Measurements from ENCODE around the gene ACTRT2. TPM values are rescaled to one million over a fixed set of nuclear protein-coding genes. Genes with fewer than 3 reads are reported as not detected.

Gene ACTRT2
- total RNA-seq, 1 experiment from 2014 or later = not detected

GRCh38 chr1:3052501-3052900 is 31.2 kb downstream of the ACTRT2 start:
- Histone ChIP-seq H3K4ac (ENCODE audit: low read depth, low read length) (no peak overlapping the region), H2AFZ (ENCODE audit: low read length) (no peak overlapping the region), H3K4me2 (ENCODE audit: insufficient read depth, insufficient read length, low read length) (no peak overlapping the region), H3K27me3 (ENCODE audit: insufficient read depth, low read length) (no peaks in the 10 kb centered on the region), H2BK120ac (ENCODE audit: low read depth, low read length, poor library complexity, severe bottlenecking) (no peak overlapping the region), H3K4me1 (ENCODE audit: insufficient read depth, low read length) (no peaks in the 10 kb centered on the region), H3K9ac (ENCODE audit: extremely low read depth, insufficient read length, low read length) (no peak overlapping the region), H3K23me2 (ENCODE audit: insufficient read length, low read depth, low read length, poor library complexity, severe bottlenecking) (no peaks in the 10 kb centered on the region), H4K8ac (replicated peaks; ENCODE audit: insufficient read length, low read depth, low read length) (no peak overlapping the region), H3K79me1 (ENCODE audit: insufficient read depth, low read depth, low read length, poor library complexity, severe bottlenecking) (no peaks in the 10 kb centered on the region), H3K9me3 (ENCODE audit: control insufficient read depth, low read depth, low read length) (peaks cover 8% of the 10 kb centered on the region), H3K14ac (ENCODE audit: insufficient read depth, low read length) (no peak overlapping the region), H2BK5ac (ENCODE audit: insufficient read length, low read length) (no peak overlapping the region), H2BK20ac (ENCODE audit: low read depth, low read length, poor library complexity, severe bottlenecking) (no peak overlapping the region), H3K23ac (ENCODE audit: insufficient read length, low read depth, low read length) (no peak overlapping the region), H3T11ph (ENCODE audit: low read length) (no peak overlapping the region), H2BK12ac (ENCODE audit: insufficient read length, low read depth, low read length) (no peak overlapping the region), H2AK5ac (ENCODE audit: insufficient read length, low read length) (no peak overlapping the region), H3K18ac (ENCODE audit: insufficient read length, low read depth, low read length) (no peak overlapping the region), H3K79me2 (ENCODE audit: insufficient read depth, low read length) (no peaks in the 10 kb centered on the region), H2BK15ac (ENCODE audit: low read depth, low read length) (no peak overlapping the region), H4K20me1 (ENCODE audit: control insufficient read depth, insufficient read depth, insufficient read length) (no peaks in the 10 kb centered on the region), H4K5ac (ENCODE audit: insufficient read length, low read depth, low read length) (no peak overlapping the region), H3K27ac (ENCODE audit: insufficient read length, low read depth, low read length) (no peak overlapping the region), H3K56ac (ENCODE audit: insufficient read length, low read depth, low read length) (no peak overlapping the region), H4K91ac (ENCODE audit: insufficient read length, low read depth, low read length) (no peak overlapping the region)
- no peak overlapping the region for H3K27ac Mint-ChIP-seq
- peak; percentile 8 for DNase-seq
- WGBS (ENCODE audit: extremely low coverage, insufficient read length, low lambda C conversion rate) = no CpG with 5 or more reads among the region's 5 CpGs
- H3K4me1 Mint-ChIP-seq = no peaks in the 10 kb centered on the region
- peaks cover 0 to 5% (median 0%) of the 10 kb centered on the region in 3 experiments; a peak in 3 of 7 replicates for H3K36me3 Mint-ChIP-seq (ENCODE audit: insufficient read depth in 1 of 3, low read depth in 3 of 3)
- peaks cover 19% of the 10 kb centered on the region for H3K27me3 Mint-ChIP-seq (ENCODE audit: low read depth)
- TF ChIP-seq CTCF (conservative IDR thresholded peaks at IDR 0.05) = no peak
- peaks cover 4 to 40% of the 10 kb centered on the region in 2 experiments for H3K9me3 Mint-ChIP-seq
- H3K4me3 Mint-ChIP-seq = no peak overlapping the region
